KG1 (cell line): ENCODE data around the gene TUT1.

Source experiments
- DNase-seq: peaks from one replicate; lab custom pipeline; 2025; lab: John Stamatoyannopoulos, UW

Gene TUT1

DNA sequence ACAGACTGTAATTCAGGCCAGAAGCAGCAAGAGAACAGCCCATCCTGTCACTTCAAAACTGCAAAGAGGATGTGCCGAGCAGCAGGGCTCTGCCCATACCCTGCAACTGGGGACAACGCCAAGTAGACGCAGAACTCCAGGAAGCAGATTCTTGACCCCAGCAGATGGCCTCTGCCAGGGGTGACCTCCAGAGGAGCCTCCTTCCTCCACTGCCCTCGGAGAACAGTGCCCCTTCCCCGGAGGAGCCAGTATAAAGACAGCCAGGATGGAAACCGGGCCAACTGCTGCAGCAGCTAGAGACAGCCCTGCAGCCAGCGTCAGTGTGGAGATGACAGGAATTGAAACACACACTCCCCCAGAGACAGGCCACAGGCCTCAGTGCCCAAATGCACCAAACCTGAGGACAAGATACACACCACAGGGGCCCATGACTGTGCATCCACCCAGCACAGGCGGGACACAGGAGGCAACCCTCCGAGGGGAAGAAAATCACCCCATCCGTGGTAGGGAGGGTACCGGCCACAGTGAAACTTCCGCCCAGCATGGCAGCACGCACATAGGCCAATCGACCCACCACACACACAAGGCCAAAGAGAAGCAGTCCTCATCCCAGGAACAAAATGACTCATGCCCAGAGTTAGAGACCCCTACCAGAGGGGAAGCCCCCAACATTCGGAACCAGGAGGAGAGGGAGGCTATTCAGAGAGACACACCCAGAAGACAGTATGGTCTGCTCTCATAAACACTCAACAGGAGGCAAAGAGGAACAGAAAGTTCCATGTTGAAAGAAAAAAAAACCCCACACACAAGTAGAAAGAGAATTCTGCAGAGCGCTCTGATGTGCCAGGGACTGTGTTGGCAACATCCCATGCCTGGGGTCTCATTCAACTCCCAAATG lies 50.3 kb downstream of the TUT1 start:
- DNase-seq, result no peak

GRCh38 chr11:62539238-62539925 lies 51.9 kb downstream of the TUT1 start:
- DNase-seq, result no peak

DNA sequence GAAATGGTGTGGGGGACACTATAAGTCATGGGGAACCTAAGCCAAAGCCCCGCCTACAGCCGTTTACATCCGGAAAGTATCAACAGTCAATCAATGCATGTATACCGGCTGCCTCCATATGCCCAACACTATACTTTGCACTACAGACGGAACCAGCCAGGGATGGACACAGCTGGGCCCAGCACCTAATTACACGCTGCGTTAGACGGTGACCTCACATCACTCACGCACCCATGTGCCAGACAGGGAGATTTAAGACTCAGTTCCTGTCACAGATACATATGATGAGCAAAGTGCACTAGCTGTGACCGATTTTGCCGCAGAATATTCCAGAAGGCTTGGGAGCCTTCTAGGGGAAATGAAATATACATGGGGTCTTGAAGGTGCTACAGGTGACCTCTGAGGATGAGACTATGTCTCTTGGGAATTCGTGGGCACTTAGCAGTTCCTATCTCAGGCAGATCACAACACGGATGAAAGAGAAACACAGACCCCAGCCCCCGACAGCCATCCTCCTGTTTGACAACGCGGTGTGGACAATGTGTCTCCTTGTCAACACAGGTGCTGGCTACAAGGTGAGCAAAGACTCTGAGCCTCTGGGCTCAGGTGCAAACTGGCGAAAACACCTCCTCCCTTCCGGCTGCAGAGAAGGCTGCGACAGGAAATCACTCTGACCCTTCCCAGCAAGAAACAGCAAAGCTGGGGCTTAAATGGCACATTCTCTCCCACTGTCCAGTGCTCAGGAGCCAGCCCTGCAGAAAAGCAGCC lies 52.7 kb downstream of the TUT1 start:
- DNase-seq, result no peak

DNA sequence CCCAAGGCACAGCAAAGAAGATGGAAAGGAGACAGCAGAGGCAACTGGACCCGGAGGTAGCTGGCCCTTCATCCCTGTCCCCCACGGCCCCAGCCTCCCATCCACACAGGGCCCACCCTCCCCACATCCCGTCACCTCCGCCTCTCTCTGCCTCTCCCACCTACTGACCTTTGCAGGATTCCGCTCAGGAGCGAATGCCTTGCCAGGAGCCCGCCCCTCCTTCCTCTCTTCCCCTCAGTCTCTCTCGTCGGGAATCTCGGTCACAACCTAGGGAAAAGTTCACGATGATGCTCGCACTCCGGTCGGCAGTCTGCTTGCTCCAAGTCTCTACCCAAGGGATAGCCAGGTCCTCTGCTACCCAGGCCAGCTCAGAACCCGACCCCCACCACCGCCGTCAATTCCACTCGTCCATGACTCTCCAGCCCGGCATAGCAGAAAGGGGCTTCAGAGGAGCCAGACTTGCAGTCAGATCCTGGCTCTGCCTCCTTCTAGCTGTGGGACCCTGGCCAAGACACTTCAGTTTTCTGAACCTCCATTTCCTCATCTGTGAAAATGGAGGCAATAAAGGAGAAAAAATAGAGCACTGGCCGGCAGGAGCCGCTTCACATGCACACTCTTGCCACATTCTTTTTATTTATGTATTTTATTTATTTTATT lies 54.9 kb downstream of the TUT1 start:
- no peak for DNase-seq

DNA sequence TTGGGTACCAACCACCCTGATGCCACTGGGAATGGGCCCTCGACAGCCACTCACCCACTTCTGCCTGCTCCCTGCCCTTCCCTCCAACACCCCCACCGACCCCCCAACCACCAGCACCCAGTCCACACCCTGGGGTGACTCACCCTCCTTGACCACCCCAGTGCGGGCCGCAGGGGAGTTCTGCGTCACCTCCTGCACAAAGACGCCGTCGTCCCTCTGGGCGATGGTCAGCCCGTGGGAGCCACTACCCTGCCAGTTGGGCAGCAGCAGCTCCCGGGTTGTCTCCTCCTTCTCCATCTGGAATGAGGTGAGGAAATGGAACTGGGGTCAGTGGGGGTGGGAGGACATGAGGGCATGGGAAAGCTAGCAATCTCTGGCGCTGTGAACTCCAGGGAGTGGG lies 55.5 kb downstream of the TUT1 start:
- no peak for DNase-seq

DNA sequence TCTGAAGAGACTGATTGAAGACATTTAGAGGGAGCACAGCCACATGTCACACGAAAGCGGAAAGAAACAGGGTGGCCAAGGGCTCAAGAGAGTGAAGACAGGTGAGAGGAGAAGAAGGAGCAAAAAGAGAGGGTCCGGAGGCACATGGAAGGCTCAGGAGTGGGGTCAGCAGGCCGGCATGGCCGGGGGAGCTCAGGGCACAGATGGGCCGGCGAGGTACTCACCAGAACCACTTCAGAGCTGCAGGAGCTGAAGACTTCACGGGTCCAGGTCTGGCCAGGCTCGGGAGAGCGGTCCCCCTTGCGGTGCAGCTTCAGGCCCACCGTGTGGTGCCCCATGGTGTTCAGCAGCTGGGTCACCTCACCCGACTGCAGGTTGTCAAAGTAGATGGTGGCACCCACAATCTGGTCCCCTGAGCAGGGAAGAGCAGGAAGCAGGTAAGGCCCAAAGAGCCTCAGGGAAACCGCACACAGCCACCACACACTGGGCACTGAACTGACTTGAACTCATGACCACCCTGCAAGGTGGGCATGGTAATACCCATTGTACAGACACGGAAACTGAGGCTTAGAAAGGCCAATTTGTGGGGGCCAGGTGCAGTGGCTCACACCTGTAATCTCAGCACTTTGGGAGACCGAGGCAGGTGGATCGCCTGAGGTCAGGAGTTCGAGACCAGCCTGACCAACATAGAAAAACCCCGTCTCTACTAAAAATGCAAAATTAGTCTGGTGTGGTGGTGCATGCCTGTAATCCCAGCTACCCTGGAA lies 56.4 kb downstream of the TUT1 start:
- DNase-seq, result no peak

DNA sequence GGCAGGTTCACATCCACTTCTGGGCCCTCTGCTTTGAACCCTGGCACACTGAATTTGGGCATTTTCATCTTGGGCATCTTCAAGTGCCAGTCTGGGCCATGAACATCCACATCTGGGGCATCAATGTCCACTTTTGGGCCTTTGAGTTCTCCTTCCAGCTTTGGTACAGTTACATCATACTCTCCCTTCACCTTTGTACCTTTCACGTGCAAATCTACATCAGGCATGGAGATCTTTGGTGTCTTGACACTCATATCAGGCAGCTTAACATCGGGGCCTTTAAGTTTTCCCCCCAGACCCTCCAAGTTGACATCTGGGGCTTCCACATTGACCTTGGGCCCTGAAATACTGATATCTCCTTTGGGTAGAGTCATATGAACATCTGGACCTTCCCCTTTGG lies 59.2 kb downstream of the TUT1 start:
- DNase-seq, result no peak
